GM12801 (cell line): ENCODE measurements around the gene THRAP3.

Source experiments
- TF ChIP-seq, protein P1 (sequence below): IDR thresholded peaks from one replicate; pipeline ENCODE4 v1.5.1; 2011; ENCODE audit warnings: control low read depth; ENCODE audit not compliant: insufficient read length; ENCODE audit errors: extremely low read depth

The THRAP3 gene

GRCh38 chr1:36329817-36330216, 105.6 kb downstream of the THRAP3 start:
- TF ChIP-seq, protein P1, sequence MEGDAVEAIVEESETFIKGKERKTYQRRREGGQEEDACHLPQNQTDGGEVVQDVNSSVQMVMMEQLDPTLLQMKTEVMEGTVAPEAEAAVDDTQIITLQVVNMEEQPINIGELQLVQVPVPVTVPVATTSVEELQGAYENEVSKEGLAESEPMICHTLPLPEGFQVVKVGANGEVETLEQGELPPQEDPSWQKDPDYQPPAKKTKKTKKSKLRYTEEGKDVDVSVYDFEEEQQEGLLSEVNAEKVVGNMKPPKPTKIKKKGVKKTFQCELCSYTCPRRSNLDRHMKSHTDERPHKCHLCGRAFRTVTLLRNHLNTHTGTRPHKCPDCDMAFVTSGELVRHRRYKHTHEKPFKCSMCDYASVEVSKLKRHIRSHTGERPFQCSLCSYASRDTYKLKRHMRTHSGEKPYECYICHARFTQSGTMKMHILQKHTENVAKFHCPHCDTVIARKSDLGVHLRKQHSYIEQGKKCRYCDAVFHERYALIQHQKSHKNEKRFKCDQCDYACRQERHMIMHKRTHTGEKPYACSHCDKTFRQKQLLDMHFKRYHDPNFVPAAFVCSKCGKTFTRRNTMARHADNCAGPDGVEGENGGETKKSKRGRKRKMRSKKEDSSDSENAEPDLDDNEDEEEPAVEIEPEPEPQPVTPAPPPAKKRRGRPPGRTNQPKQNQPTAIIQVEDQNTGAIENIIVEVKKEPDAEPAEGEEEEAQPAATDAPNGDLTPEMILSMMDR = no peak

GRCh38 chr1:36330940-36331339, 106.7 kb downstream of the THRAP3 start:
- TF ChIP-seq, protein P1 = no peak

DNA sequence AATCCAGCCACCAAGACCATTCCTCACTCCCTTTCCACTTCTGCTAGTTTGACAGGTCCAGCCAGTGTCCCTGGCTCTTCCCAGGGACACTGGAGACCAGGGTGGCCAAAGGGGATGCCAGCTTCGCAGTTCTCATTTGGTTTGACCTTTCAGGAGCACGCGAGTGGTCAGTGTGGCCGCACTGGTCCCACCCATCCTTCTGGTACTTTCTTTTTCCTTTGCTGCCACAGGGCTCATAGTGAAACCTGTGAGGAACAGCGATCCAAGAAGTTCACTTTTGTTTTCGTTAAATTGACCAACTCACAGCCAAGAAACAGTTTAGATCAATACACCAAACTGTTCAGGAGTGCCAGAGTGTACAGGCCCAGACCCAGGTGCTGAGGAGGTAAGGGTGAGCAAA, 113.6 kb downstream of the THRAP3 start:
- TF ChIP-seq, protein P1 = no peak

- TF ChIP-seq, protein P1 = no peak
Observed at GRCh38 chr1:36339215-36339614, 115.0 kb downstream of the THRAP3 start.

DNA sequence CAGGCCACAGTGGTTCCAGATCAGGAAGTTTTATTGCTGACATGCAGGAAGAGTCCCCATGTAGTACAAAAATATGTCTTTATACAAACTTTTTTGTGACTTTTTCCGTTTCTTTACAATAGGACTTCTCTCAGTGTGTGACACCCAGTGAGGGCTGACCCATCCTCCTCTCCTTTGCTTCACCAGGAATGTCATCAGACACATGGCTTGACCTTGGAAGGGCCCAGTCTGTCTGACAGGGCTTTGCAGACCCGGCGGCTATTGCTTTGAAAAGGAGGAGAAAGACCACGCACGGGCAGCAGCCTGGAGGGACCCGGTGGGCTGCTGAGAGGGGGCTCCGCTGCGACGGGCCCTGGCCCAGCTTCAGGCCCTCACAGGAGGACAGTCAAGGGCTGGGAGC, 115.4 kb downstream of the THRAP3 start:
- TF ChIP-seq, protein P1 = no peak

DNA sequence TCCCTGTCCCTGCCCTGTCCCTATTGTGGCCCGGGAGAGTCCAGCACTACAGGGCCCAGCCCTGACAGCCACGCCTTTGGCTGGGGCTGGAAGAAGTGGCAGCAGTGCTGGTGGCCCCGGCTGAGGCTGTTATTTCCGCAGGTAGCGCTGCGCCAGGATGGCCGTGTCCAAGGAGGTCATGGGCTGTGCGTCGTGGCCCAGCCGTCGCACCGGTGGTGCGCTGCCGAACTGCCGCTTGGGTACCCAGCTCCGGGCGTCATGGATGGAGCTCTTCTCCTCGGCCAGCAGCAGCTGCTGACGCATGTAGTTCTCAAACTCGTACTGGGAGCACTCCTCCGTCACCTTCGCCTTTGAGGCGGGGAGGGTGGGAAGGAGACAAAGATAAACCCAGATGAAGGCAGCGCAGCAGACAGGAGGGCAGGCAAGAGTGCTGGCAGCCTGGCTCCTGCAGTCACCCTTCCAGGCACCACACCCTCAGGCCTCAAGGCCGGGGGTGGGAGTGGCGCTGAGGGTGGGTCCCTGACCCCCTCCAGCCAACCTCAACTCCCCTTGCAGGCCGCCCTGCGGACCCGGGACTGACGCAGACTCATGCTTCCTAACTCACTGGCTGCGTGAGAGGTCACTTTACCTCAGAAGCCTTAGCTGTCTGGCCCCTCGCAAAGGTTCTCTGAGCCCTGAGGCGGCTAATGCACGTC, 117.5 kb downstream of the THRAP3 start:
- TF ChIP-seq, protein P1 = no peak

DNA sequence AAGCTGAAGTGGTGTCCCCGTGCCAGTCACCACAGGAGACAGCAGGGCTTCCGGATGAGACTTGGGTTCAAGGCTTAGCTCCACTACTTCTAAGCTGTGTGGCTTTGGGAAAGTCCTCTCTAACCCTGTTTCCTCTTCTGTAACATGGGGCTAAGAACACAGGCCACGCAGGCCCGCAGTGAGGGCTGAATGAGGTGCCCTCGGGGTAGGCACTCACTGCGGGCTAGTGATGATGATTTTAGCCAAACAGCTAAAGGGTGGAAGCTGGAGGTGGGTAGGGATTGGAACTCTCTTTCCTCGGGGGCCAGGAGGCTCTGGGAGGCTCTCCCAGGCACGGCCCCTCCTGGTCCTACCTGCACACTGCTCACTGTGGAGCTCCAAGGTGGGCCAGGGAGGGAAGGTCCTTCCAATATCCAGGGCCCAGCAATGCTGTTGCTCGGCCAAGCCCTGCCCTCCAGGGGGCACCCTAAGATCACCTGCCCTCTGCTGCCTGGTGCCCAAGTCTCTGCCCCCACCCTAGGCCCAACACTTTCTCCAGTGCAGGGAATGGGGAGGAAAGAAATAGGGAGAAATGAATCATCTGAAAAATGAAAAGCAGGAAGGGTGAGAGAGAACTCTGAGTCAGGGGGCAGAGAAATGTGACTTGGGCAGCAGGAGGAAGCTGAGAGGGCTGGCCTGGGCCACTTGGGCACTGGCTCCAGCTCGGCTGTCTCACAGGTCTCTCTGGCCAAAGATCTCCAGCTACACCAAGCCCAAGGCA, 118.4 kb downstream of the THRAP3 start:
- TF ChIP-seq, protein P1 = no peak
